HL-60 (cell line): ENCODE data around the gene AKAP6.
"Not testable (repeated sequence)": the region's sequence is repeated elsewhere in the genome, so short reads cannot be mapped to it uniquely, and the experiment has no call there.

Experiments used
- DNase-seq, 2 experiments: peaks; one replicate each; pipeline ENCODE4 v3.0.0-alpha.2; 2010 to 2020; ENCODE audit warnings: low read depth in 1 of 2, low spot score in 1 of 2
- H3K27ac ChIP-seq: fragments of 250-450 bp; sonication (Bioruptor Pico); replicated peaks from 2 replicates; pipeline ENCODE4 v1.5.1; 2020; ENCODE audit warnings: mild to moderate bottlenecking, moderate library complexity
- H3K27me3 ChIP-seq: fragments of 250-450 bp; sonication (Bioruptor Pico); 2 replicates; pipeline ENCODE4 v1.5.1; 2021; ENCODE audit warnings: mild to moderate bottlenecking, moderate library complexity; ENCODE audit not compliant: insufficient read depth, poor library complexity, severe bottlenecking
- H3K4me3 ChIP-seq: replicated peaks from 2 replicates; pipeline ENCODE4 v1.5.1; 2011; ENCODE audit warnings: mild to moderate bottlenecking, control low read depth, low read length; ENCODE audit not compliant: insufficient read depth
- CTCF ChIP-seq: IDR thresholded peaks from one replicate; pipeline ENCODE4 v1.5.1; 2011; ENCODE audit warnings: low read length, control low read depth, inconsistent platforms; ENCODE audit not compliant: insufficient read depth
- GABPA ChIP-seq: IDR thresholded peaks from 2 replicates; pipeline ENCODE4 v1.6.1; 2012; ENCODE audit warnings: low read depth
- POLR2AphosphoS5 ChIP-seq: IDR thresholded peaks from 2 replicates; pipeline ENCODE4 v1.6.1; 2012; ENCODE audit warnings: low read depth
- SPI1 ChIP-seq: IDR thresholded peaks from 2 replicates; pipeline ENCODE4 v1.6.1; 2012; ENCODE audit warnings: low read depth, mild to moderate bottlenecking, borderline replicate concordance
- TF ChIP-seq, protein P1 (sequence below): IDR thresholded peaks from 2 replicates; pipeline ENCODE4 v1.6.1; 2012; ENCODE audit warnings: low read depth; ENCODE audit not compliant: insufficient replicate concordance

AKAP6 gene

DNA sequence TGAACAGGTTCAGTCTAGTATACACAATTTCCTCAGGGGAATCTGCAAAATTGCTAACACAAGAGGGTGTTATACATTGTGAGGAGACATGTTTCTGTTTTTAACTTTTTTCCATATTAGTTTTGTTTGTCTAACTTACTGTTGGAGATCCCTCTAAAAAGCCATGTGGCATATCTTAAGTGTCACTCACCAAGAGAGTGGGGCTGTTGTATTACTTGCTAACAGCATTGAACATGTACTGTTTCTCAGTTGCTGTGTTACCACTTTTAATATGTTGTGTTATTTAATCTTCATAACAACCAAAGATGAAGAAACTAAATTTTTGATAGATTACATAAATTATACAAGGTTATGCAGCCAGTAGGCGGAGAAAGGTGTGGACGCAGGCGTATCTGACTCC is 455.3 kb downstream of the AKAP6 start:
- H3K27me3 ChIP-seq = no peaks in the 10 kb centered on the region
- TF ChIP-seq SPI1 (no peak), GABPA (no peak), POLR2AphosphoS5 (no peak), CTCF (no peak)
- TF ChIP-seq, protein P1, sequence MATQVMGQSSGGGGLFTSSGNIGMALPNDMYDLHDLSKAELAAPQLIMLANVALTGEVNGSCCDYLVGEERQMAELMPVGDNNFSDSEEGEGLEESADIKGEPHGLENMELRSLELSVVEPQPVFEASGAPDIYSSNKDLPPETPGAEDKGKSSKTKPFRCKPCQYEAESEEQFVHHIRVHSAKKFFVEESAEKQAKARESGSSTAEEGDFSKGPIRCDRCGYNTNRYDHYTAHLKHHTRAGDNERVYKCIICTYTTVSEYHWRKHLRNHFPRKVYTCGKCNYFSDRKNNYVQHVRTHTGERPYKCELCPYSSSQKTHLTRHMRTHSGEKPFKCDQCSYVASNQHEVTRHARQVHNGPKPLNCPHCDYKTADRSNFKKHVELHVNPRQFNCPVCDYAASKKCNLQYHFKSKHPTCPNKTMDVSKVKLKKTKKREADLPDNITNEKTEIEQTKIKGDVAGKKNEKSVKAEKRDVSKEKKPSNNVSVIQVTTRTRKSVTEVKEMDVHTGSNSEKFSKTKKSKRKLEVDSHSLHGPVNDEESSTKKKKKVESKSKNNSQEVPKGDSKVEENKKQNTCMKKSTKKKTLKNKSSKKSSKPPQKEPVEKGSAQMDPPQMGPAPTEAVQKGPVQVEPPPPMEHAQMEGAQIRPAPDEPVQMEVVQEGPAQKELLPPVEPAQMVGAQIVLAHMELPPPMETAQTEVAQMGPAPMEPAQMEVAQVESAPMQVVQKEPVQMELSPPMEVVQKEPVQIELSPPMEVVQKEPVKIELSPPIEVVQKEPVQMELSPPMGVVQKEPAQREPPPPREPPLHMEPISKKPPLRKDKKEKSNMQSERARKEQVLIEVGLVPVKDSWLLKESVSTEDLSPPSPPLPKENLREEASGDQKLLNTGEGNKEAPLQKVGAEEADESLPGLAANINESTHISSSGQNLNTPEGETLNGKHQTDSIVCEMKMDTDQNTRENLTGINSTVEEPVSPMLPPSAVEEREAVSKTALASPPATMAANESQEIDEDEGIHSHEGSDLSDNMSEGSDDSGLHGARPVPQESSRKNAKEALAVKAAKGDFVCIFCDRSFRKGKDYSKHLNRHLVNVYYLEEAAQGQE = no peak
- DNase-seq = no peak
- no peak overlapping the region for H3K27ac ChIP-seq
- H3K4me3 ChIP-seq = no peak overlapping the region

DNA sequence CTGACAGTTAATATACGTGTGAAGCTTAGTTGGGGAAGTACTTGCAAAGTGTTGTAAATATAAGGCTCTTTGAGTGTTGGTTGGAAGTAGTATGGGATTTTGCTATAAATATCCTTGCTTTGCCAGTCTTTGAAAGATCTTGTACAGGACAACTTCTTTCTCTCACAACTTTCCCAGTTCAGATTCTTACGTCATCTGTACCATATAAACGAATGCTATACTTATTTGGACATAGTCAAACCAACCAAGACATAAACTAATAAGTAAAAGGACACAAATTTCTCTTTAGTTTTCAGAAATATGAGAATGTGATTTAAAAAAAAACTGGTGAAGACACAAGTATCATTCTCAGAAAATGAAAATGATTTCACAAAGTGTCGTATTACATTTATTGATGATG is 456.5 kb downstream of the AKAP6 start:
- DNase-seq = no peak
- no peaks in the 10 kb centered on the region for H3K27me3 ChIP-seq
- H3K27ac ChIP-seq = no peak overlapping the region
- no peak overlapping the region for H3K4me3 ChIP-seq
- TF ChIP-seq GABPA = no peak
- TF ChIP-seq, protein P1 = no peak
- no peak for TF ChIP-seq SPI1
- TF ChIP-seq POLR2AphosphoS5 = no peak
- no peak for TF ChIP-seq CTCF

- Histone ChIP-seq H3K4me3 (no peak overlapping the region), H3K27ac (no peak overlapping the region), H3K27me3 (no peaks in the 10 kb centered on the region)
- TF ChIP-seq, protein P1 = no peak
- DNase-seq = no peak
These were observed 457.8 kb downstream of the AKAP6 start for GRCh38 chr14:32786886-32787285.

- H3K27ac ChIP-seq, DNase-seq, H3K4me3 ChIP-seq, H3K27me3 ChIP-seq: not testable (repeated sequence)
These were observed 463.9 kb downstream of the AKAP6 start for GRCh38 chr14:32793033-32793432.
